NCI-H2196 treated with DMSO at 0.1 percent for 48 hours (cell line): ENCODE measurements around the gene ORAI2.
"Not testable (repeated sequence)": the region's sequence is repeated elsewhere in the genome, so short reads cannot be mapped to it uniquely, and the experiment has no call there.

ENCODE experiments used
- DNase-seq: peaks from one replicate; lab custom pipeline; 2025; ENCODE audit not compliant: unreplicated experiment; lab: John Stamatoyannopoulos, UW

Gene ORAI2

GRCh38 chr7:102468478-102469350 lies 35.3 kb downstream of the ORAI2 start:
- no peak for DNase-seq

- no peak for DNase-seq
These were observed 36.1 kb downstream of the ORAI2 start for GRCh38 chr7:102469351-102469971.

DNA sequence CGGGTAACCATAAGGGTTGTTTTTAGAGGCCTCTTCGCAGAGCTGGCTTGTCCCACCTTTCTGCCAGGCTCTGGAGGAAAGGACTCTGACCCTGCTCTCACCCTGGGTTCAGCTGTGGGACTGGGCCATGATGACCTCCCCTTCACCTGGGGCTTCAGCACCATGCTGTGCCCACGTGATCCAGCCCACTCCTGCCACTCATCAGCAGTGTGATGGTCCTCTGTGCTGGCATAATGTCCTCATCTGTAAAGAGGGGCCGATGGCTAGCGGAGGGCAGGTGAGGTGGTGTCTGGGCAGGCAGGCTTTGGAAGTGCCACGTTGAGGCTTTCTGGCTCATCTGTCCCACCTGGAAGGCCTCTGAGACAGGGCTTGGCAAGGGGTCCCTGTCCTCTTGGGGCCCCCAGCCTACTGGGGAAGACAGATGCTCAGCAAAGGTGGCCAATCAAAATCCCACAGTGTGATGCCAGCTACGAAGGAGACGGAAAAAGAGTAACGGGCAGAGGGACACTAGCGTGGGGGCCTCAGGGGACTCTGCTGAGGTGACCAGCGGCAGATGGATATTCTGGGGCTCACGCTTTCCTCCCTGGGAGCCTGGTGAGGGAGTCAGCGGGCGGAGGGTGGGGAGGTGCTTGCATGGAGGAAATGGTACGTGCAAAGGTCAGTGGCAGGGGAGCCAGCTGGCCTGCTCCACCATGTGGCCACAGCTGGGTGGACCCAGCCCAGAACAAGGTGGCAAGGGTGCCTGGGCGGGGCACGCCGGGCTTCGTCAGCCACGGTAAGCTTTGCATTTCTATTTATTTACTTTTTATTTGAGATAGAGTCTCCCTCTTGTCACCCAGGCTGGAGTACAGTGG lies 36.8 kb downstream of the ORAI2 start:
- no peak for DNase-seq

DNA sequence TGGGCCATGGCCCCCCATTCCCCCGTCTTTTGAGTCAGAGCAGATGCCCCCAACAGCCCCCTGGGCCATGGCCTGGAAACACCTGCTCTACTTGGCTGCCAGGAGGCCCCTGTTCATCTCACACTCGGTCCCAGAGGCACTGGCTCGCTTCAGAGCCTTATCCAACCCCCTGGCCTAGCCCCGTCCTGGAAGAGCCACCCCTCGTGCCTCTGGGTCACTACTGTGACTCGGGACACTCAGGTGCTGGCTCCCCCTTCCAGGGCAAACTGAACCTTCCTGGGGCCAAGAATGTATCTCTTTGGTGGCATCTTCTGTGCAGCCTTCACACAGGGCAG lies 38.4 kb downstream of the ORAI2 start:
- no peak for DNase-seq

GRCh38 chr7:102472126-102473041 lies 39.0 kb downstream of the ORAI2 start:
- no peak for DNase-seq

GRCh38 chr7:102473271-102473991 lies 40.1 kb downstream of the ORAI2 start:
- DNase-seq: no peak

DNA sequence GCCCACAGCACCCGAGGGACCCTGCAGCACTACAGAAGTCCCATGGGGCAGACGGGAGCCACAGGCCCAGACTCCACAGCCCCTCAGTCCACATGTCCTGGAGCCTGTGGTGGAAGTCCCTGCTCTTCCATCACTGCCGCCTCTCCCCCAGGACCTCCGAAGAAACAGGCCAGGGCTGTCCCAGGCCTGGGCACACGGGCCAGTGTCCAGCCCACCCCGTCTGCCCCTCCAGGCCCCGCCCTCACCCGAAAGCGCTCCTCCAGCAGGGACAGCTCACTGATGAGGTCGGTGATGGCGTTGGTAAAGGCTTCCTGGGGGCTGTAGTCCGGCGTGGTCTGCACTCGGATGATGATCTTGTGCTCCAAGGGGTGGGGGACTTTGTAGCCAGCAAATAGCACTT lies 40.7 kb downstream of the ORAI2 start:
- DNase-seq: not testable (repeated sequence)

DNA sequence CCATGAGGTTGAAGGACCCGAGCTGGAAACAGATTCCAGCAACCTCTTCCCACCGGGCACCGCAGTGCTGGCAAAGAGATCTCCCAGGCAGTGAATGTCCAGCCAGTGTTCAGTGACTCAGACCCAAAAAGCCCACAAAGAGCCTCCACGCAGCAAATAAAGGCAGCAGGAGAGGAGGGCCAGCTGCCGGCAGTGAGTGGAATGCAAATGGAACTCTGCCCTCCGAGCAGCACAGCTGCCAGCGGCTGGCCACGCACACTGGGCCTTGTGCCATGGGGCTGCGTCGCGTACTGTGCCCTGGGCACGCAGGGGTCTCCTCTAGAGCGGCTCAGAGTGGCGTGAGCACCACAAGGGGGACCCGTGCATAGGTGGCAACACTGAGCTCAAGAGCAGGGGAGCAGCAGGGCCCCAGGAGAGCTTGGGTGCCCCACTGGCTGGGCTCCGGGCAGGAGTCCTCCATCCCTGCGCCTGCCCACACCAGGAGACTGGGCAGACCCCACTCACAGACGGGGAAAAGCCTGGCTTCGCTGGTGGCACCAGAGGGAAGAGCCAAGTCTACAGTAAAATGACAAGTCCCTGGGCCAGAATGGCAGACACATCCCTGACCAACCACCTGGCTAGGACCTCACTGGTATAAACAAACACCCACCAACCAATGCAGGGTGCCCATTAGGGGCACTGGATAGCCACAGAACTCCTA lies 41.5 kb downstream of the ORAI2 start:
- not testable (repeated sequence) for DNase-seq

DNA sequence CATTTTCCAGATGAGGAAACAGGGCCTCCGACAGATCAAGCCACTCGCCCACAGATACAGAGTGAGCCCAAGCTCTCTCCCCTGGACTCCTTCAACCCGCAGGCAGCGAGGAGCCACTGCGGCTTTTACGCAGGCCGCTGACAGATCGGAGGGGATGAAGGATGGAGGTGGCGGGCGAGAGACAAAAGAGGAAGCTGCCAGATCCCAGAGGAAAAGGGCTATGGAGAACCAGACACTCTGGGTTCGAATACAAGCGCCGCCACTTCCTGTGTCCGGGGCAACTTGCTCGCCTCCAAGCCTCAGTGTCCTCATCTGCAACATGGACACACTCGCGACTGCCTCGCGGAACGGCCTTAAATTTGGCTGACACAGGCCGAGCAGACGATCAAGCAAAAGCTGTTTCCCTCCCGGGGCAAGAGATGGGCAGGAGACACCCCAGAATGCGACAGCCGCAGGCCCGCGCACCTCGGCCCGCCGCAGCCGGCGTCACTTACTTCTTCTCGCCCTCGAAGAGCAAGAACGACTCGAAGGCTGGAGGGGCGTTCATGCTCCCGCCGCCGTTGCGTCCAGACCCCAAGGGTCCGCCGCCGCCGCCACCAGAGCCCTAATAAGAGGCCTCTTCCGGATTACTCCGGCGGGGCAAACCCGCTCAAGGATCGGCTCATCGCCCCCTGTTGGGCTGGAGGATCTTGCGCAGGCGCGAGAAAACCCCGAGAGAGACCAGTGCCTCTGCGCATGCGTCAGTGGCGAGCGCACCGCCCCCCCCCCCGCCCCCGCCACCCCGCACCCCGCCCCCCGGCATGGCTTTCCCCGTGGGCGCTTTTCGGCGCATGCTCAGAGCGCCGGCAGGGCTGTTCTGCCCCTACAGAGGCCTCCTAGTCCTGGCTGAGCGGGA lies 45.2 kb downstream of the ORAI2 start, which contains the start of gene POLR2J:
Gene POLR2J (minus strand): TSS at position 609 of the 895 bp plus-strand sequence. CDS start 62 bp downstream, at position 547.
- DNase-seq: not testable (repeated sequence)

- DNase-seq: not testable (repeated sequence)
These were observed 45.8 kb downstream of the ORAI2 start for GRCh38 chr7:102479209-102479584.

DNA sequence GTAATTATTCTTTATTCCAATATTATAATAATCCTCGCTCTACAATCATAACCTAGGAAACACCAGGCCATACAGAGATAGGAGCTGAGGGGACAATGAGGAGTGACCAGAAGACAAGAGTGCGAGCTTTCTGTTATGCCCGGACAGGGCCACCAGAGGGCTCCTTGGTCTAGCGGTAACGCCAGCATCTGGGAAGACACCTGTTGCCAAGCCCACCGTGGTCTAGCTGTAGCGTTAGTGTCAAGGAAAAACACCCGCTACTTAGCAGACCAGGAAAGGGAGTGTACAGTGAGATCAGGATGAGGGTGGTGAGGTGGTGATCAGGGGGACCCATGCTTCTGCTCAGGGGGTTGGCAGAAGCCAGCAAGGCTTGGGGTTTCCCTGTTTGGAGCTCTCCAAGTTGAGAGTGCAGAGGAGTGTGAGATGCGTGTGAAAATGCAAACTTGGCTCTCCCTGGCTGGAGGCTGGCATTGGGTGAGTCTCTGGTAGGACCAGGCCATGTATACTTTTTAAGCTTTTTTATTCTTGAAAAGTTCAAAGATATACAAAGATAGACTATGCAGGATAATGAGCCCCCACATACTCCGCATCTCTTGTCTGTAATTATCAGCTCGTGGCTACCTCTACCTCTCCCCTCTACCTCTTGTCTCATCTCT lies 46.7 kb downstream of the ORAI2 start:
- not testable (repeated sequence) for DNase-seq

- not testable (repeated sequence) for DNase-seq
These were observed 48.6 kb downstream of the ORAI2 start for GRCh38 chr7:102481962-102482361.

DNA sequence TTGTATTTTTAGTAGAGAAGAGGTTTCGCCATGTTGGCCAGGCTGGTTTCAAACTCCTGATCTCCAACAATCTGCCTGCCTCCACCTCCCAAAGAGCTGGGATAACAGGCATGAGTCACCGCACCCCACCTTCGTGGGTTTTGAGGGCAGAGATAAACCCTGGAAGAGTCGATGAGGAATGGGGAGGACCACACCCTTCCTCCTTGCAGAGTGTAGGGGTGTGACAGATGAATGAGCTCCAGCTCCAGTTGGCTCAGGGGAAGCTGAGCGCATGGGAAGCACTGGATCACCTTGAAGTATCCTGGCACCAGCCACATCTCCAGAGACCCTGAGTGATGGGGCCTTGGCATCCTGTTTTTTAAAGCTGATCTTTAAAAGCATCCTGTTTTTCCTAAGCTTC lies 50.9 kb downstream of the ORAI2 start:
- not testable (repeated sequence) for DNase-seq

DNA sequence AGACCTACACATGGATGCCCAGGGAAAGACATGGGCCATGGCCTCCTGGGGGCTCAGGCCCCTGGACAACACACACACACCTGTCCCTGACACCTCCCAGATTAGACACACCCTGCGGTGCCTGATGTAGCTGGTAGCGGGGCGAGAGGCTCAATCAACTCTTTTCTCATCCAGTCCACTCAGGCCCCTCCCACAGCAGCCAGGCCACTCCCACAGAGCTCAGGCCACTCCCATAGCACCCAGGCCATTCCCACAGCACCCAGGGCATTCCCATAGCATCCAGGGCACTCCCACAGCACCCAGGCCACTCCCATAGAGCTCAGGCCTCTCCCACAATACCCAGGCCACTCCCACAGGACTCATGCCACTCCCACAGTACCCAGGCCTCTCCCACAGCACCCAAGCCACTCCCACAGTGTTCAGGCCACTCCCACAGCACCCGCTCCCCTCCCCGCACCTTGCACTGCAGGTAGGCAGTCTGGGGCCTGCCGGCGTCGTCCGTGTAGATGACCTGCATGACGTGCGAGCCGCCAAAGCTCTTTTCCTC lies 57.2 kb downstream of the ORAI2 start:
- DNase-seq: not testable (repeated sequence)

- DNase-seq: not testable (repeated sequence)
These were observed 60.0 kb downstream of the ORAI2 start for GRCh38 chr7:102493220-102493935.

DNA sequence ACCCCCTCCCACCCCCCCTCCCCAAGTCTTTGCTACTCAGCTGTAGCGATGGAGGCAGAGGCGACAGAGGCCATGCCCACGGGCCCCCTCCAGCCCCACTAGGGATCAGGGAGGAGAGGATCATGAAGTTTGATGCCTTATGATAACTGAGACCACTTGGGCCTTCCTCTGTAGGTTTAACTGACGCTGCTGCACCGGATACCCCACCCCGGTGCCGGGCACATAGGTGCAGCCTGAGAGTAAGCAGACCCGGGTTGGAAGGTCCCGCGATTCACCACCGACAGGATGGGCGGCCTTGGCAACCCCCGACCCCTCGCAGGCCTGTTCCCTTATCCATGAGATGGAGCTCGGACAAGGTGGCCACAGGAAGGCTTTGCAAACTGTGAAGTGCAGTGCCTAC lies 60.7 kb downstream of the ORAI2 start:
- not testable (repeated sequence) for DNase-seq
